Neutrophil (primary cell): ENCODE results near the gene NFIA.

Experiments used
- H3K27ac ChIP-seq: fragments of 200-600 bp; sonication (generic); 2 replicates; pipeline ENCODE4 v1.5.1; 2016; ENCODE audit warnings: mild to moderate bottlenecking, moderate library complexity
- H3K27me3 ChIP-seq: fragments of 200-600 bp; sonication (generic); 2 replicates; pipeline ENCODE4 v1.6.0; 2016; ENCODE audit warnings: mild to moderate bottlenecking
- H3K36me3 ChIP-seq: fragments of 200-600 bp; sonication (generic); 2 replicates; pipeline ENCODE4 v1.5.1; 2017
- H3K4me1 ChIP-seq, 2 experiments: fragments of 200-600 bp in 1 of 2; sonication (generic) in 1 of 2; 1 replicate in 1 of 2; 2 replicates in 1 of 2; pipeline versions ENCODE4 v1.5.1 to v1.6.1; 2013 to 2016; ENCODE audit warnings: low read depth in 1 of 2, low read length in 1 of 2, mild to moderate bottlenecking in 1 of 2, moderate library complexity in 1 of 2; ENCODE audit not compliant: control insufficient read depth in 1 of 2, insufficient read depth in 1 of 2
- H3K4me3 ChIP-seq, 2 experiments: fragments of 200-600 bp in 1 of 2; sonication (generic) in 1 of 2; 1 replicate in 1 of 2; 2 replicates in 1 of 2; pipeline ENCODE4 v1.5.1; 2013 to 2016; ENCODE audit warnings: low read depth in 1 of 2, low read length in 1 of 2, mild to moderate bottlenecking in 1 of 2, moderate library complexity in 1 of 2
- H3K9me3 ChIP-seq: fragments of 200-600 bp; sonication (generic); 2 replicates; pipeline ENCODE4 v1.5.1; 2016
- CTCF ChIP-seq: fragments of 200-600 bp; sonication (generic); IDR thresholded peaks from 2 replicates; pipeline ENCODE4 v1.5.1; 2016; ENCODE audit warnings: antibody characterized with exemption

Gene NFIA

GRCh38 chr1:61392409-61393242 is 310.3 kb downstream of the NFIA start:
- Histone ChIP-seq H3K9me3 (no peaks in the 10 kb centered on the region), H3K4me3 (no peak overlapping the region), H3K36me3 (no peaks in the 10 kb centered on the region), H3K27ac (no peak overlapping the region), H3K27me3 (no peaks in the 10 kb centered on the region), H3K4me1 (no peaks in the 10 kb centered on the region)
- no peak for TF ChIP-seq CTCF

- no peaks in the 10 kb centered on the region for H3K9me3 ChIP-seq
- no peak overlapping the region for H3K4me3 ChIP-seq
- no peaks in the 10 kb centered on the region for H3K27me3 ChIP-seq
- H3K36me3 ChIP-seq: no peaks in the 10 kb centered on the region
- H3K27ac ChIP-seq: no peak overlapping the region
- TF ChIP-seq CTCF: no peak
- no peaks in the 10 kb centered on the region for H3K4me1 ChIP-seq
Observed at GRCh38 chr1:61393575-61393974, 311.2 kb downstream of the NFIA start.

GRCh38 chr1:61395146-61395800 is 312.9 kb downstream of the NFIA start:
- Histone ChIP-seq H3K4me3 (no peak overlapping the region), H3K36me3 (no peaks in the 10 kb centered on the region), H3K27me3 (no peaks in the 10 kb centered on the region), H3K9me3 (no peaks in the 10 kb centered on the region), H3K27ac (no peak overlapping the region), H3K4me1 (no peaks in the 10 kb centered on the region)
- no peak for TF ChIP-seq CTCF

GRCh38 chr1:61397495-61397894 is 315.1 kb downstream of the NFIA start:
- Histone ChIP-seq H3K4me1 (no peaks in the 10 kb centered on the region), H3K27ac (no peak overlapping the region), H3K4me3 (no peak overlapping the region), H3K36me3 (no peaks in the 10 kb centered on the region), H3K9me3 (no peaks in the 10 kb centered on the region), H3K27me3 (no peaks in the 10 kb centered on the region)
- no peak for TF ChIP-seq CTCF

GRCh38 chr1:61397935-61398334 is 315.6 kb downstream of the NFIA start:
- Histone ChIP-seq H3K27me3 (no peaks in the 10 kb centered on the region), H3K9me3 (no peaks in the 10 kb centered on the region), H3K36me3 (no peaks in the 10 kb centered on the region), H3K4me3 (no peak overlapping the region), H3K4me1 (no peaks in the 10 kb centered on the region), H3K27ac (no peak overlapping the region)
- no peak for TF ChIP-seq CTCF
